B cell (primary cell): ENCODE results near the gene NUDC. TPM values are rescaled to one million over a fixed set of nuclear protein-coding genes. Genes with fewer than 3 reads are reported as not detected.

Source experiments
- ATAC-seq: fragments of 200-7000 bp; cut with Tn5 transposase; one replicate; pipeline ENCODE4 v1.10.0; 2021; ENCODE audit warnings: low read depth, mild to moderate bottlenecking, moderate number of reproducible peaks, moderate library complexity
- CTCF ChIA-PET: fragments of 350-600 bp; sonication (Branson Sonifier 250); formaldehyde crosslinking; loops from one replicate; lab custom pipeline; 2021; ENCODE audit warnings: antibody characterized with exemption, inconsistent platforms; lab: Charles Lee
- POLR2A ChIA-PET: fragments of 350-600 bp; sonication (Branson Sonifier 250); formaldehyde crosslinking; loops from one replicate; lab custom pipeline; 2021; ENCODE audit warnings: antibody characterized with exemption; lab: Charles Lee
- DNase-seq: peaks from one replicate; pipeline ENCODE4 v3.0.0; 2013
- H2AFZ ChIP-seq: 2 replicates; pipeline ENCODE4 v1.6.1; 2012; ENCODE audit warnings: mild to moderate bottlenecking, low read depth, low read length; ENCODE audit not compliant: insufficient read depth, poor library complexity, severe bottlenecking
- H3K27ac ChIP-seq, 2 donors: 1 replicate in 1 of 2; 2 replicates in 1 of 2; pipeline ENCODE4 v1.5.1; 2012 to 2013; ENCODE audit warnings: low read length in 2 of 2, mild to moderate bottlenecking in 2 of 2, moderate library complexity in 1 of 2
- H3K27me3 ChIP-seq, 4 experiments: fragments of 200-600 bp in 1 of 4; sonication (generic) in 1 of 4; replicated peaks in 1 of 4; 1 replicate in 2 of 4; 2 replicates in 2 of 4; pipeline versions ENCODE4 v1.6.1 to v1.7.0; 2013 to 2016; ENCODE audit warnings: low read length in 3 of 4, mild to moderate bottlenecking in 2 of 4, mixed read lengths in 1 of 4, moderate library complexity in 1 of 4; ENCODE audit not compliant: insufficient read depth in 4 of 4, control insufficient read depth in 3 of 4; ENCODE audit errors: control extremely low read depth in 1 of 4
- H3K36me3 ChIP-seq, 2 experiments: replicated peaks in 1 of 2; 1 replicate in 1 of 2; 2 replicates in 1 of 2; pipeline versions ENCODE4 v1.6.1 to v1.7.1; 2013; ENCODE audit warnings: low read length in 1 of 2; ENCODE audit not compliant: insufficient read depth in 2 of 2, control insufficient read depth in 1 of 2; ENCODE audit errors: control extremely low read depth in 1 of 2, extremely low read depth in 1 of 2
- H3K4me1 ChIP-seq, 2 donors: fragments of 200-600 bp in 1 of 2; sonication (generic) in 1 of 2; 1 replicate in 1 of 2; 2 replicates in 1 of 2; pipeline versions ENCODE4 v1.5.1 to v1.6.1; 2013 to 2017; ENCODE audit warnings: low read length in 2 of 2; ENCODE audit not compliant: control insufficient read depth in 2 of 2, insufficient read depth in 2 of 2
- H3K4me2 ChIP-seq: replicated peaks from 2 replicates; pipeline ENCODE3; 2012; ENCODE audit warnings: mild to moderate bottlenecking, low read depth, low read length; ENCODE audit not compliant: poor library complexity, severe bottlenecking
- H3K4me3 ChIP-seq, 5 experiments: fragments of 200-600 bp in 1 of 5; sonication (generic) in 1 of 5; 1 replicate in 3 of 5; 2 replicates in 2 of 5; pipeline versions ENCODE4 v1.5.1 to v1.7.0; 2011 to 2016; ENCODE audit warnings: low read length in 4 of 5, mild to moderate bottlenecking in 4 of 5, low read depth in 2 of 5, control low read depth in 1 of 5, moderate library complexity in 1 of 5; ENCODE audit not compliant: insufficient read depth in 1 of 5; ENCODE audit errors: control extremely low read depth in 1 of 5, extremely low read depth in 1 of 5
- H3K79me2 ChIP-seq: fragments of 200-600 bp; sonication (generic); one replicate; pipeline ENCODE4 v1.6.0; 2016; ENCODE audit warnings: low read length; ENCODE audit not compliant: control insufficient read depth, insufficient read depth
- H3K9ac ChIP-seq: fragments of 200-600 bp; sonication (generic); 2 replicates; pipeline ENCODE4 v1.6.1; 2017; ENCODE audit warnings: mild to moderate bottlenecking, low read length, moderate library complexity
- H3K9me3 ChIP-seq, 3 donors: one replicate each; pipeline versions ENCODE4 v1.6.1 to v1.7.1; 2013; ENCODE audit warnings: low read length in 2 of 3; ENCODE audit not compliant: control insufficient read depth in 2 of 3, insufficient read depth in 1 of 3; ENCODE audit errors: control extremely low read depth in 1 of 3
- H4K20me1 ChIP-seq: 2 replicates; pipeline ENCODE4 v1.6.0; 2012; ENCODE audit warnings: mild to moderate bottlenecking, low read length; ENCODE audit not compliant: insufficient read depth, control insufficient read depth, poor library complexity, severe bottlenecking
- H3K27ac Mint-ChIP-seq: one replicate; pipeline ENCODE4 v1.8.0; 2021; ENCODE audit warnings: mixed read lengths
- H3K27me3 Mint-ChIP-seq: one replicate; pipeline ENCODE4 v1.8.0; 2021; ENCODE audit warnings: mixed read lengths
- H3K4me1 Mint-ChIP-seq: one replicate; pipeline ENCODE4 v1.8.0; 2021; ENCODE audit warnings: mixed read lengths
- H3K4me3 Mint-ChIP-seq: one replicate; pipeline ENCODE4 v1.8.0; 2021; ENCODE audit warnings: mixed read lengths
- H3K9me3 Mint-ChIP-seq: one replicate; pipeline ENCODE4 v1.8.0; 2022; ENCODE audit warnings: mixed read lengths; ENCODE audit not compliant: insufficient read depth
- CTCF ChIP-seq: fragments of 200-600 bp; IDR thresholded peaks from one replicate; pipeline ENCODE4 v1.8.0; 2022; ENCODE audit warnings: antibody characterized with exemption, mild to moderate bottlenecking
- EZH2 ChIP-seq: IDR thresholded peaks from 2 replicates; pipeline ENCODE4 v1.6.1; 2012; ENCODE audit warnings: borderline replicate concordance, low read depth, mild to moderate bottlenecking, moderate library complexity, low read length; ENCODE audit not compliant: insufficient read depth, poor library complexity, severe bottlenecking
- WGBS: methylation state at CpG from one replicate; pipeline ENCODE4 v1.1.5; 2013; ENCODE audit warnings: missing lambda C conversion rate; ENCODE audit not compliant: insufficient coverage; 5-methylcytosine and 5-hydroxymethylcytosine counted together
- intact Hi-C: fragments of 100-400 bp; cut with micrococcal nuclease; formaldehyde crosslinking; loops from one replicate; pipeline ENCODE4 v1.10.0; 2022
- polyA plus RNA-seq: library from polyadenylated mRNA; depleted of rRNA; stranded (reverse); fragments of >200 nt; gene quantifications from 2 replicates; pipeline ENCODE4 v1.2.3, GENCODE V29; 2012
- total RNA-seq, 2 donors: library from RNA; stranded (reverse); fragments of 120-200 nt in 1 of 2; gene quantifications; 1 replicate in 1 of 2; 2 replicates in 1 of 2; pipeline versions ENCODE4 v1.2.3 to v1.2.4, GENCODE V29; 2013 to 2022

Gene NUDC
- total and polyA plus RNA-seq, 2 donors (not counting 1 experiment from before 2014, with no cell fraction given), result 28.3 to 45.3 TPM

- H3K27me3 Mint-ChIP-seq, result no peaks in the 10 kb centered on the region
These were observed 6.2 kb upstream of the NUDC start for GRCh38 chr1:26915204-26915842.

More at GRCh38 chr1:26915204-26915842, 6.2 kb upstream of the NUDC start:
- ATAC-seq, result no peak
- H3K4me2 ChIP-seq, result no peak overlapping the region
- Mint-ChIP-seq H3K9me3 (no peaks in the 10 kb centered on the region), H3K27ac (no peak overlapping the region), H3K4me3 (no peak overlapping the region), H3K4me1 (peaks cover 3% of the 10 kb centered on the region)
- WGBS, result 83% methylated on average over 4 of the region's 5 CpGs
- no peak for DNase-seq
- ChIA-PET CTCF (interaction anchor here (0.7 kb wide), 1 partner anchor 42 kb away, joined by 4 read pairs; no protein-coding TSS in a partner anchor), POLR2A (no interaction called here)
- H3K27me3 ChIP-seq, result no peaks in the 10 kb centered on the region
- no peak overlapping the region for H2AFZ ChIP-seq
- H3K36me3 ChIP-seq, result no peaks in the 10 kb centered on the region
- intact Hi-C loops, result no loop called here
- no peak overlapping the region for H3K27ac ChIP-seq
- H3K9me3 ChIP-seq, result no peaks in the 10 kb centered on the region
- H3K4me1 ChIP-seq, result no peaks in the 10 kb centered on the region
- no peak overlapping the region for H3K9ac ChIP-seq
- TF ChIP-seq CTCF (no peak), EZH2 (no peak)
- H3K79me2 ChIP-seq, result no peaks in the 10 kb centered on the region
- no peaks in the 10 kb centered on the region for H4K20me1 ChIP-seq
- H3K4me3 ChIP-seq, result no peak overlapping the region
